Measurements from ENCODE around the gene VAPA.
"Not testable (repeated sequence)": the region's sequence is repeated elsewhere in the genome, so short reads cannot be mapped to it uniquely, and the experiment has no call there.

Gene VAPA

GRCh38 chr18:9887992-9888391 lies 25.8 kb upstream of the VAPA start:
- DNase-seq, result no peak

GRCh38 chr18:9890196-9890595 lies 23.6 kb upstream of the VAPA start:
- DNase-seq, result no peak

GRCh38 chr18:9890957-9891356 lies 22.9 kb upstream of the VAPA start:
- DNase-seq, result peak; percentile 62

- DNase-seq, result not testable (repeated sequence)
These were observed 22.3 kb upstream of the VAPA start for GRCh38 chr18:9891515-9891914.

- DNase-seq, result no peak
These were observed 19.3 kb upstream of the VAPA start for GRCh38 chr18:9894454-9895068.

- DNase-seq, result no peak
These were observed 16.7 kb upstream of the VAPA start for GRCh38 chr18:9897129-9897528.

- not testable (repeated sequence) for DNase-seq
These were observed 16.0 kb upstream of the VAPA start for GRCh38 chr18:9897787-9898291.

GRCh38 chr18:9898792-9899549 lies 14.8 kb upstream of the VAPA start:
- peak; percentile 97 for DNase-seq

- DNase-seq, result not testable (repeated sequence)
These were observed 14.3 kb upstream of the VAPA start for GRCh38 chr18:9899550-9899930.

GRCh38 chr18:9900699-9901098 lies 13.1 kb upstream of the VAPA start:
- no peak for DNase-seq

- no peak for DNase-seq
These were observed 12.4 kb upstream of the VAPA start for GRCh38 chr18:9901377-9901776.

- DNase-seq, result not testable (repeated sequence)
These were observed 11.6 kb upstream of the VAPA start for GRCh38 chr18:9902264-9902663.

- no peak for DNase-seq
These were observed 11.0 kb upstream of the VAPA start for GRCh38 chr18:9902832-9903231.

- no peak for DNase-seq
These were observed 8.4 kb upstream of the VAPA start for GRCh38 chr18:9905401-9905922.

GRCh38 chr18:9906481-9906880 lies 7.3 kb upstream of the VAPA start:
- peak; percentile 77 for DNase-seq

GRCh38 chr18:9907867-9908266 lies 5.9 kb upstream of the VAPA start:
- DNase-seq, result no peak

GRCh38 chr18:9910071-9910470 lies 3.7 kb upstream of the VAPA start:
- no peak for DNase-seq

GRCh38 chr18:9910661-9911060 lies 3.2 kb upstream of the VAPA start:
- DNase-seq, result no peak

- DNase-seq, result no peak
These were observed 2.6 kb upstream of the VAPA start for GRCh38 chr18:9911226-9911625.

- DNase-seq, result not testable (repeated sequence)
These were observed 1.5 kb upstream of the VAPA start for GRCh38 chr18:9912285-9912684.

GRCh38 chr18:9913151-9913525 lies 678 bp upstream of the VAPA start:
- no peak for DNase-seq

GRCh38 chr18:9914334-9914583 lies 443 bp downstream of the VAPA start:
- no peak for DNase-seq

- peak; percentile 98 for DNase-seq
These were observed 921 bp downstream of the VAPA start for GRCh38 chr18:9914584-9915290.
